ENCODE results near the gene ADSL.

Gene ADSL

DNA sequence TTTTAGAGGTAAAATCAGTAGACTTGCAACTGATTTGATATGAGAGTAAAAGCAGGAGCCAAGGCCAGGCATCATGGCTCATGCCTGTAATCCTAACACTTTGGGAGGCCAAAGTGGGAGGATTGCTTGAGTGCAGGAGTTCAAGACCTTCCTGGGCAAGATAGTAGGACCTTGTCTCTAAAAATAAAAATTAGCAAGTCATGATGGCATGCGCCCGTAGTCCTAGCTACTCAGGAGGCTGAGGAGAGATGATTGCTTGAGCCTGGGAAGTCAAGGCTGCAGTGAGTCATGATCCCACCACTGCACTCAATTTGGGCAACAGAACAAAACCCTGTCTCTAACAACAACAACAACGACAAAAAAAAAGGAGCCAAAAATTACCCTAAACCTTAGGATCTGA, 37.6 kb downstream of the ADSL start:
- no peaks in the 10 kb centered on the region for H3K36me3 ChIP-seq (ENCODE audit: insufficient read depth, low read length)
- no peak for ATAC-seq (ENCODE audit: insufficient read depth, low read depth)
- peaks cover 6% of the 10 kb centered on the region; the same call in 1 of the 2 replicates for H4K20me1 ChIP-seq (ENCODE audit: insufficient read depth, low read length)

DNA sequence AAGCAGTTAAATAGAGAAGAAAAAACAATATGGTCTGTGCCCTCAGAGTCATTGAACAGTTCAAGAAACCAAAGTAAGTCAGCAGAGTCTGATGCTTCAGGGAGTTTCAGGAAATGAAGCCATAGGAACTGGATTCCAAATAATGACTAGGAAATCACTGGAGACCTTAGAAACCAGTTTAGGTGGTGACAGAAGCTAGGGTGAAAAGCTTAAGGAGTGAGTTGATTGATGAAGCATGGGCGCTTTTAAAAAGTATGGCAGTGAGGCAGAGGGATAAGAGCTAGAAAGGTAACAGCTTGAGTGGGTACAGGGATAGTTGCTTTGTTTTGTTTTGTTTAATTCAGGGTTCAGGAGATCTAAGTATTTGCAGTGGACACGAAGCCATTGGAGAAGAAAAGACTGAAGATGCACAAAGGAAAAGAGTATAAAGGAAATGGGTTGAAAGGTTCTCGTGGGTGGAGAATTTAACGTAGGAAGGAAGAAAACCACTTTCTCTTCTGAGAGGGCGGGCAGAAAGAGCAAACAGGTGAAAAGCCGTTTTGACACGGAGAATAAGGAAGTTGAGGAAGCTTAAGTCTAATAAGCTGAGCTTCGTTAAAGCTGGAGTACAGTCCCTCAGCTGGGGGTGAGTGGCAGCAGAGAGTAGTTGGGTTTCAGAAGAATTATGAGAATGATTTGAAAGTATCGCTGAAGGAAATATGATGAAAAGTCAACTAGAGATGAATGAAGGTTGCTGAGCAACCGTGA, 38.9 kb downstream of the ADSL start:
- Histone ChIP-seq H2AFZ (ENCODE audit: low read depth, low read length) (peak overlapping the region; percentile 46), H3K79me2 (ENCODE audit: insufficient read depth, low read length) (peaks cover 69% of the 10 kb centered on the region), H3K36me3 (ENCODE audit: insufficient read depth, low read length) (no peaks in the 10 kb centered on the region), H3K27me3 (ENCODE audit: insufficient read depth, low read length, poor library complexity) (no peaks in the 10 kb centered on the region), H3K4me1 (ENCODE audit: insufficient read depth, low read length) (peaks cover 16% of the 10 kb centered on the region), H3K4me2 (ENCODE audit: insufficient read depth, low read length) (peak overlapping the region; percentile 58), H3K27ac (ENCODE audit: low read length) (peak overlapping the region; percentile 63), H4K20me1 (ENCODE audit: insufficient read depth, low read length) (peaks cover 6% of the 10 kb centered on the region; the same call in 1 of the 2 replicates), H3K9ac (ENCODE audit: low read depth, low read length) (peak overlapping the region; percentile 19), H3K4me3 (ENCODE audit: low read depth in 1 of 2, low read length in 2 of 2) (peak overlapping the region in 1 of 2 experiments; percentile 41; a peak in 2 of 4 replicates), H3K9me3 (ENCODE audit: insufficient read depth, low read length, severe bottlenecking) (no peaks in the 10 kb centered on the region)
- DNase-seq = peak; percentile 43
- ATAC-seq (ENCODE audit: insufficient read depth, low read depth) = peak; percentile 81
- TF ChIP-seq EZH2 (IDR thresholded peaks at IDR 0.05; ENCODE audit: borderline replicate concordance, low read depth, low read length, severe bottlenecking) = no peak
- TF ChIP-seq, protein P1, sequence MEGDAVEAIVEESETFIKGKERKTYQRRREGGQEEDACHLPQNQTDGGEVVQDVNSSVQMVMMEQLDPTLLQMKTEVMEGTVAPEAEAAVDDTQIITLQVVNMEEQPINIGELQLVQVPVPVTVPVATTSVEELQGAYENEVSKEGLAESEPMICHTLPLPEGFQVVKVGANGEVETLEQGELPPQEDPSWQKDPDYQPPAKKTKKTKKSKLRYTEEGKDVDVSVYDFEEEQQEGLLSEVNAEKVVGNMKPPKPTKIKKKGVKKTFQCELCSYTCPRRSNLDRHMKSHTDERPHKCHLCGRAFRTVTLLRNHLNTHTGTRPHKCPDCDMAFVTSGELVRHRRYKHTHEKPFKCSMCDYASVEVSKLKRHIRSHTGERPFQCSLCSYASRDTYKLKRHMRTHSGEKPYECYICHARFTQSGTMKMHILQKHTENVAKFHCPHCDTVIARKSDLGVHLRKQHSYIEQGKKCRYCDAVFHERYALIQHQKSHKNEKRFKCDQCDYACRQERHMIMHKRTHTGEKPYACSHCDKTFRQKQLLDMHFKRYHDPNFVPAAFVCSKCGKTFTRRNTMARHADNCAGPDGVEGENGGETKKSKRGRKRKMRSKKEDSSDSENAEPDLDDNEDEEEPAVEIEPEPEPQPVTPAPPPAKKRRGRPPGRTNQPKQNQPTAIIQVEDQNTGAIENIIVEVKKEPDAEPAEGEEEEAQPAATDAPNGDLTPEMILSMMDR (IDR thresholded peaks at IDR 0.05; ENCODE audit: borderline replicate concordance, extremely low read depth, low read length, poor library complexity, severe bottlenecking) = peak; percentile 17

More for the DNA sequence above, 37.6 kb downstream of the ADSL start:
- Histone ChIP-seq H3K4me1 (ENCODE audit: insufficient read depth, low read length) (peaks cover 16% of the 10 kb centered on the region), H3K4me2 (ENCODE audit: insufficient read depth, low read length) (no peak overlapping the region), H3K9ac (ENCODE audit: low read depth, low read length) (no peak overlapping the region), H3K27me3 (ENCODE audit: insufficient read depth, low read length, poor library complexity) (no peaks in the 10 kb centered on the region), H3K4me3 (ENCODE audit: low read depth in 1 of 2, low read length in 2 of 2) (no peak overlapping the region), H3K79me2 (ENCODE audit: insufficient read depth, low read length) (peaks cover 78% of the 10 kb centered on the region), H3K27ac (ENCODE audit: low read length) (no peak overlapping the region), H3K9me3 (ENCODE audit: insufficient read depth, low read length, severe bottlenecking) (no peaks in the 10 kb centered on the region), H2AFZ (ENCODE audit: low read depth, low read length) (no peak overlapping the region)
- TF ChIP-seq, protein P1 (IDR thresholded peaks at IDR 0.05; ENCODE audit: borderline replicate concordance, extremely low read depth, low read length, poor library complexity, severe bottlenecking) = no peak
- no peak for TF ChIP-seq EZH2 (IDR thresholded peaks at IDR 0.05; ENCODE audit: borderline replicate concordance, low read depth, low read length, severe bottlenecking)
- DNase-seq = no peak

DNA sequence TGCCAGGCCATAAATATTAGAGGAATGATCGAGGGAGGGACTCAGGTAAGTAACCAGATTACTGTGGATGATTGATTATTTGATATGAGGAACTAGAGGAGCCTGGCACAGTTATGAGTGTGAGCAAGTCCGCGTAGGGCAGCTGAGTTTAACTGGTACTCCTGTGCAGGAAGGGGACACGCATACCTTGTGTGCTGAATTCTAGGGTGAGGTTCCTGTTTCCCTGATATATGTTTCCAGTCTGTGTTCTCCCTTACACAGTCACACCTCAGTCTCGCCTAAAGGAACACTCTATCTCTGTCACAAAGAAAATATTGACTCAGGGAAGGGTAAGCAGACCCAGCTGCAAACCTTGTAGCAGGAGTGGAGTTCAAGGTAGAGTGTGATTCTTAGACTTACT, 41.4 kb downstream of the ADSL start:
- TF ChIP-seq EZH2 (IDR thresholded peaks at IDR 0.05; ENCODE audit: borderline replicate concordance, low read depth, low read length, severe bottlenecking) = no peak
- TF ChIP-seq, protein P1 (IDR thresholded peaks at IDR 0.05; ENCODE audit: borderline replicate concordance, extremely low read depth, low read length, poor library complexity, severe bottlenecking) = no peak
- Histone ChIP-seq H3K36me3 (ENCODE audit: insufficient read depth, low read length) (no peaks in the 10 kb centered on the region), H3K4me1 (ENCODE audit: insufficient read depth, low read length) (peaks cover 16% of the 10 kb centered on the region), H3K79me2 (ENCODE audit: insufficient read depth, low read length) (peaks cover 49% of the 10 kb centered on the region), H3K27ac (ENCODE audit: low read length) (no peak overlapping the region), H3K27me3 (ENCODE audit: insufficient read depth, low read length, poor library complexity) (no peaks in the 10 kb centered on the region), H3K9me3 (ENCODE audit: insufficient read depth, low read length, severe bottlenecking) (no peaks in the 10 kb centered on the region), H4K20me1 (ENCODE audit: insufficient read depth, low read length) (no peaks in the 10 kb centered on the region), H3K4me3 (ENCODE audit: low read depth in 1 of 2, low read length in 2 of 2) (no peak overlapping the region), H3K4me2 (ENCODE audit: insufficient read depth, low read length) (no peak overlapping the region), H3K9ac (ENCODE audit: low read depth, low read length) (no peak overlapping the region), H2AFZ (ENCODE audit: low read depth, low read length) (no peak overlapping the region)
- DNase-seq (no peak), ATAC-seq (ENCODE audit: insufficient read depth, low read depth) (no peak)

Measured in DND-41 (cell line).